Spleen (tissue), 7 donors: ENCODE results near the gene C5.

Experiments used
- CTCF ChIP-seq, 11 experiments: fragments of 200-600 bp in 7 of 11; fragments of 450-650 bp in 4 of 11; sonication (generic) in 4 of 11; IDR thresholded peaks in 8 of 11; conservative IDR thresholded peaks in 3 of 11; 1 replicate in 7 of 11; 2 replicates in 4 of 11; pipeline versions ENCODE4 v1.4.0 to v1.8.0; 2016 to 2021; ENCODE audit warnings: antibody characterized with exemption in 11 of 11, inconsistent platforms in 4 of 11, mild to moderate bottlenecking in 1 of 11
- POLR2A ChIP-seq, 3 donors: fragments of 450-650 bp; IDR thresholded peaks; one replicate each; pipeline ENCODE4 v1.5.1; 2017; ENCODE audit warnings: antibody characterized with exemption in 3 of 3, mild to moderate bottlenecking in 1 of 3
- donor health status: DM: no; HTN: no; CAD: no; lungs with moderate emphysema.
- donor health status: DM: no; HTN: no; CAD: no.
- donor health status: DM: no; HTN: no; CAD: no.

DNA sequence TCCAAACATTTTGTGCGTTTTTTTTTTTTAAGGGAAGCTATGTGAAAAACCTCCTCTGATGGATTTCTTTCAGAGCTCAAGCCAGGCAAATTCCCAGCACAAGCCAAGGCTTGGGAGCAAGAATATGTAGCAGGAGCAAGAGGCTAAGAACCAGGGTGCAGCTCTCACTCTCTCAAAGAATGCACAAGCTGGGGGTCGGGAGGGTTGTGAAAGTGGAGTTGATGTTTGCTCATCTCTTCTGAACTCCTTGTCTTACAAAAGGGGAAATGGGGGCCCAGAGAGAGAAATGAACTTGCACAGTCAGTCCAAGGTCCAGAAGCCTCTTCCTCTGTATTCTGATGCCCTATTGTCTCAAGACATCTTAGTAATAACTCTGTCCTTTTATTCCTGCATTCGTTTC, 115.8 kb downstream of the C5 start:
- TF ChIP-seq CTCF (IDR thresholded peaks at IDR 0.05 in 8 of 11, conservative IDR thresholded peaks at IDR 0.05 in 3 of 11) (no peak), POLR2A (IDR thresholded peaks at IDR 0.05) (no peak)
